CD4-positive, alpha-beta T cell treated with Interferon alpha-2 for 1 hour (primary cell): ENCODE data around the gene ESRP2.
A peak's percentile ranks its signal among the peaks of the same experiment; 100 is the strongest.

Source experiments
- DNase-seq, 2 donors: peaks; one replicate each; pipeline ENCODE4 v3.0.0-alpha.2; 2020 to 2022

Gene ESRP2

GRCh38 chr16:68263559-68264127 is 27.7 kb upstream of the ESRP2 start:
- no peak for DNase-seq

DNA sequence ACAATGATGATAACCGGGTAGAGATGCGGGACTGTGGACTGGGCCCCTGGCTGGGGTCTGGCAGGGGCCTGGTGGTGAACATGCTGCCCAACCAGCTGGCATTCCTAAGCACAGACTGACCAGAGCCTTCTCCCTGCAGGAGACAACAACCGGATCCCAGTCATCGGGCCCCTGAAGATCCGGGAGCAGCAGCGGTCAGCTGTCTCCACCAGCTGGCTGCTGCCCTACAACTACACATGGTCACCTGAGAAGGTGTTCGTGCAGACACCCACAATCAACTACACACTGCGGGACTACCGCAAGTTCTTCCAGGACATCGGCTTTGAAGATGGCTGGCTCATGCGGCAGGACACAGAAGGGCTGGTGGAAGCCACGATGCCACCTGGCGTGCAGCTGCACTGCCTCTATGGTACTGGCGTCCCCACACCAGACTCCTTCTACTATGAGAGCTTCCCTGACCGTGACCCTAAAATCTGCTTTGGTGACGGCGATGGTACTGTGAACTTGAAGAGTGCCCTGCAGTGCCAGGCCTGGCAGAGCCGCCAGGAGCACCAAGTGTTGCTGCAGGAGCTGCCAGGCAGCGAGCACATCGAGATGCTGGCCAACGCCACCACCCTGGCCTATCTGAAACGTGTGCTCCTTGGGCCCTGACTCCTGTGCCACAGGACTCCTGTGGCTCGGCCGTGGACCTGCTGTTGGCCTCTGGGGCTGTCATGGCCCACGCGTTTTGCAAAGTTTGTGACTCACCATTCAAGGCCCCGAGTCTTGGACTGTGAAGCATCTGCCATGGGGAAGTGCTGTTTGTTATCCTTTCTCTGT is 23.3 kb upstream of the ESRP2 start:
- no peak for DNase-seq

DNA sequence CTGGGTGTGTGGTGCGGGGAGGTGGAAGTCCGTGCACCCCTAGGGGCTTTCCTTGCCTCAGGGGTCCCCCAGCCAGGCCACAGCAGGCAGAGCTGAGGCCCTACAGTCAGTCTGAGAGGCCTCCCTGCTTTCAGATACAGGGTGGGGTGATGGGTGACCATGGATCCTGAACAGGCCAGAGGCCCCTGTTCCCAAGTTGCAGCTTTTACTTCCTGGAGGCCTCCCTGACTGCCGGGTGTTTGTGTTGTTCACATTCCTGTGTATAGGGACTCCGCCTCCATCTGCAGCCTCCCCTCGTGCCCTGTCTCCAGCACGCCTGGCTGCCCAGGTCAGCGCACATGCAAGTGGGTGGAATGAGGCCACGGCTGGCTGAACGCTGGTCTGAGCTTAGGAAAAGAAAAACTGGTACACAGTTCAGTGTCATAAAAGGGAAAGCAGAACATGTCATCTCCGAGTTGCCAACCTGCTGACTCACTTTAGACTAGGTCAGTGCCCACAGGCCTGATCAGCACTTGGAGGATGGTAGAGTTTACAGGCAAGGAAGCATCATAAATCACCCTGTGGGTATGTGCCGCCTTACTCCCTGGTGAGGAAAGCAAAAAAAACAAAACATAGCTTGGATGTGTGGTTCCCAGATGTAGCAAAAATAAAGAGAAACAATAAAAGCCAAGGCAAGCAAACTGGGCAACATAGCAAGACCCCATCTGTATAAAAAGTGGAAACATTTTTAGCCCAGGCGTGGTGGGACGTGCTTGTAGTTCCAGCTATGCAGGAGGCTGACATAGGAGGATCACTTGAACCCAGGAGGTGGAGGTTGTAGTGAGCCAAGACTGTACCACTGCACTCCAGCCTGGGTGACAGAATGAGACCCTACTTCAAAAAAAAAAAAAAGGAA is 22.2 kb upstream of the ESRP2 start:
- DNase-seq = no peak

DNA sequence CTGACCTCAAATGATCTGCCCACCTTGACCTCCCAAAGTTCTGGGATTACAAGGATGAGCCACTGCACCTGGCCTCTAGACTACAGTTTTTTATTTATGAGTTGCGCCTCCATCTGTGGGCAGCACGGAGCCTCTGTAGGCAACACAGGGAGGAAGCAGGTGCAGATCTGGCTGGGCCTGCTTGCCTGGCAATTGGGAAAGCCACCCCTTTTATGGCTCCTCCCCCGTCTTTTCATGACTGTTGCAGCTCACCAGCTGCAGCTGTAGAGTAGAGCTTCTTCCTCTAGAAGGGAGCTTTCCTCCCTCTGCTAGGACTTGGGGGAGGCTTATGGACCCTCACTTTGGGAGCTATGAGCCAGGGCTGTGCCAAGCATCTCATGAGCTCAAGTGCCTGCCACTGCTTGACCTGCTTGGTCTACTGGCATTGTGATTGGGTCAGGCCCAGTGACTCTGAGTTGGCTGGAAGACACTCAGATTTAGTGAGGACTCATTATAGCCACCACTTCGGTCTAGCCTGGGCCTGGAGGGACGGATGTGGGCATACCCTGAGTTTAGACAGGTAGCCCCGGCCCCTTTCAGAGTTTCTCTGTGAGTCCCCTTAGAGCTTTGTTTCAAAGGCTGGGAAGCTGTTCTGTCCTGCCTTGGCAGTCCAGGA is 21.5 kb upstream of the ESRP2 start:
- DNase-seq = peak in 1 of 2 donors; percentile 45

DNA sequence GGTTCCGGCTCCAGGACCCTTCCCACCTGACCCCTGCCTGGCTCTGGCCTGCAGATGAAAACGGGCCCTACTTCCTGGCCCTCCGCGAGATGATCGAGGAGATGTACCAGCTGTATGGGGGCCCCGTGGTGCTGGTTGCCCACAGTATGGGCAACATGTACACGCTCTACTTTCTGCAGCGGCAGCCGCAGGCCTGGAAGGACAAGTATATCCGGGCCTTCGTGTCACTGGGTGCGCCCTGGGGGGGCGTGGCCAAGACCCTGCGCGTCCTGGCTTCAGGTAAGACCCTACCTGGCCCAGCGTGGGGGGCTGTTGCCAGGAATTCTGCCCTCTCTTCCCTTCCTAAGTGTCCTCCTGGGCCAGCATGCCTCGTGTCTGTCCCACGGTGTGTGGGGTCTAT is 19.8 kb upstream of the ESRP2 start:
- DNase-seq = no peak

DNA sequence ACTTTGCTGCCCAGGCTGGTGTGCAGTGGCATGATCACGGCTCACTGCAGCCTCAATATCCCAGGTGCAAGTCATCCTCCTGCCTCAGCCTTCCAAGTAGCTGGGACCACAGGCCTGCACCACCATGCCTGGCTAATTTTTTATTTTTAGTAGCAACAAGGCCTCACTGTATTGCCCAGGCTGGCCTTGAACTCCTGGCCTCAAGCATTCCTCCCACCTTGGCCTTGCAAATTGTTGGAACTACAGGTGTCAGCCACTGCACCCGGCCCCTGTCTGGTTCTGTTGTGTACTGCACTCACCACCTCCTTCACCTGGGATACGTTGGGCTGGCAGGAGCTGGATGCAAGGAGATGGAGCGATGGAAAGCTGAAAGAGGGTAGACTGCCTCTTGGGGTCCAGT is 17.8 kb upstream of the ESRP2 start:
- DNase-seq = no peak

GRCh38 chr16:68252383-68252782 is 16.5 kb upstream of the ESRP2 start:
- DNase-seq = no peak

GRCh38 chr16:68251832-68252231 is 15.9 kb upstream of the ESRP2 start:
- no peak for DNase-seq

- no peak for DNase-seq
These were observed 15.0 kb upstream of the ESRP2 start for GRCh38 chr16:68250951-68251350.

DNA sequence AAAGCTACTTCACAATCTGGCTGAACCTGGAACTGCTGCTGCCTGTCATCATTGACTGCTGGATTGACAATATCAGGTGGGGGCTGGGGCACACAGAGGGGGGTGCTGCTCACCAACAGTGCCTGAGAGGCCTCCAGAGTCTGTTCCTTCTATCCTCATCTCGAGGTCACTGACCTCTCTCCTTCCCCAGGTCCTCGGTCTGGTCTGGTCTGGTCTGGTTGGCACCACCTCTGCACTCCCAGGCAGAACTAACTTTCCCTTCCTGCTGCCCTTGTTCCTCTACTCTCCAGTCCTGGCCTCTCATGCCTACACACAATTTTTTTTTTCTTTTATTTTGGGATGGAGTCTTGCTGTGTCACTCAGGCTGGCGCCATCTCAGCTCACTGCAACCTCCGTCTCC is 13.4 kb upstream of the ESRP2 start:
- no peak for DNase-seq

DNA sequence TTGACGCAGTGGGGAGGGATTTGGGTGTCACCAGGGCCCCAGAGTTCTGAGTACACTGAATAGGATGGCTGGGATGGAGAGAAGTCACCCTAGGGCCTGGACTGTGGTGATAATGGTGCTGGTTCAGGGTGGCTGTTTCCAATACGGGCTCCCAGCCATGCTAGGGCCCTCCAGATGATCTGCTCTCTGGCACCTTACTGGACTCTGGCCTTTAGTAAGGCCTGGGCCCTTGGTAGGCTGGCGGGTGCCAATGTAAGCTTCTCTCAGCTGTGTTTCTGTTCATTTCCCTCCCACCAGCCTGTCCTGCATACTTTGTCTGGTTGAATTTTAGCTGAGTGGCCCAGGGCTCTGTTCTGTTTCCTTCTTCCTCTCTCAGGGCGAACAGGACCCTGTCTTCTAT is 12.0 kb upstream of the ESRP2 start:
- no peak for DNase-seq

GRCh38 chr16:68247400-68247799 is 11.5 kb upstream of the ESRP2 start:
- DNase-seq = peak in 1 of 2 donors; percentile 22

DNA sequence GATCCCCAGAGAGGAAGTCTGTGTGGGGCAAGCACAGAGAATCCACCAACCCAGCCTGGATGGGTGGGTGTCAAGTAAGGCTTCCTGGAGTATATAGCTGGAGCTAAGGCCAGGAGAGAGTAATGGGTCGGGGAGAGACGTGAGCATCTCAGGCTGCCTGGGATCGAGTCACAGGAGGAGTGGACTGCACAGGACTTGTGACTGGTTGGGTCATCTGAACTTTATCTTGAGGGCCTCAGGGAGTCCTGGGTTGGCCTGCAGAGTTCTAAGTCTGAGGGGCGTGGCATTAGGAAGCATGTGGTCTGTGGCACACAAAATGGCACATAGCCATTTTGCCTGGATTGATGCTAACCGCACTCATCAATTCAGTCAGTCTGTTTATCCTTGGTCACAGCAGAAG is 10.7 kb upstream of the ESRP2 start:
- no peak for DNase-seq

GRCh38 chr16:68246121-68246520 is 10.2 kb upstream of the ESRP2 start:
- no peak for DNase-seq

- DNase-seq = peak; percentile 93 to 98
These were observed 9.3 kb upstream of the ESRP2 start, which contains the start of gene PLA2G15 for GRCh38 chr16:68244903-68245853. TSS of gene PLA2G15 (plus strand) at chr16:68245373. CDS start at chr16:68245427, 54 bp downstream.

GRCh38 chr16:68244481-68244902 is 8.6 kb upstream of the ESRP2 start:
- DNase-seq = no peak

GRCh38 chr16:68242926-68243858 is 7.3 kb upstream of the ESRP2 start:
- DNase-seq = no peak

DNA sequence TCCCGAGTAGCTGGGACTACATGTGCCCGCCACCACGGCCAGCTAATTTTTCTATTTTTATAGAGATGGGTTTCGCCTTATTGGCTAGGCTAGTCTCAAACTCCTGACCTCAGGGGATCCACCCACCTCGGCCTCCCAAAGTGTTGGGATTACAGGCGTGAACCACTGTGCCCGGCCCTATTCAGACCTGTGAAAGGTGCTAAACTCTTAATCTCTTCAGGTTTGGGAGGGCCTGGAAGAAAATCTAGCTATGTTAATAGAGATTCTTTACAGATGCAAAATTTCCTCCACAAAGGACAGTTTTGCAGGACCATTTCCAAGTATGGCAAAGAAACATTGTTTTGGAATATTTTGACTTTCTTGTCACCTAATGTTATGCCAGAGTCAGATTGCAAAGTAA is 6.2 kb upstream of the ESRP2 start:
- no peak for DNase-seq

- no peak for DNase-seq
These were observed 2.1 kb upstream of the ESRP2 start for GRCh38 chr16:68238029-68238345.

- peak; percentile 87 to 93 for DNase-seq
These were observed 1.5 kb upstream of the ESRP2 start for GRCh38 chr16:68237243-68238028.
